Measurements from ENCODE around the gene PLCB4. TPM values are rescaled to one million over a fixed set of nuclear protein-coding genes. Genes with fewer than 3 reads are reported as not detected.

Gene PLCB4
- total RNA-seq, 2 experiments from 2014 or later = 0.06 TPM; not detected in 1

DNA sequence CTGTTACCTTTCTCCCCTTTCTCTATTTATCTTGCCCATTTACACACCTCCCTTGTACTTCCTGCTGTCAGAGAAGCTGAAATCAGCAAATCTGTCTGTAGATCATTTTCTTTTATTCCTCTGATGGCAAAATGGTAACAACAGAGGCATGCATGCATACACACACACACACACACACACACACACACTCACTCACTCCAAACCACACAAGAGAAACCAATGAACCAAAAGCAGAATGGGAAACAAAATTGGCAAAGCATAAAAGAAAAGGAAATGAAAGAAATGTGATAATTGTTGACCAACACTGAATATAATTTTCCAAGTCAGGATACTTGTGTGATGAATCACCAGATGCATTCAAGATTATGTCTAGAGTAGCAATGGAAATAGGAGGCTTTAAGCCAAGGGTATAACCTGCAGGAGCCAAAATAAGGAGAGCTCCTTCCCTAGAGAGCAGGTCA, 172.4 kb downstream of the PLCB4 start:
- ChIA-PET CTCF (no interaction called here), POLR2A (no interaction called here)
- TF ChIP-seq, protein P1, sequence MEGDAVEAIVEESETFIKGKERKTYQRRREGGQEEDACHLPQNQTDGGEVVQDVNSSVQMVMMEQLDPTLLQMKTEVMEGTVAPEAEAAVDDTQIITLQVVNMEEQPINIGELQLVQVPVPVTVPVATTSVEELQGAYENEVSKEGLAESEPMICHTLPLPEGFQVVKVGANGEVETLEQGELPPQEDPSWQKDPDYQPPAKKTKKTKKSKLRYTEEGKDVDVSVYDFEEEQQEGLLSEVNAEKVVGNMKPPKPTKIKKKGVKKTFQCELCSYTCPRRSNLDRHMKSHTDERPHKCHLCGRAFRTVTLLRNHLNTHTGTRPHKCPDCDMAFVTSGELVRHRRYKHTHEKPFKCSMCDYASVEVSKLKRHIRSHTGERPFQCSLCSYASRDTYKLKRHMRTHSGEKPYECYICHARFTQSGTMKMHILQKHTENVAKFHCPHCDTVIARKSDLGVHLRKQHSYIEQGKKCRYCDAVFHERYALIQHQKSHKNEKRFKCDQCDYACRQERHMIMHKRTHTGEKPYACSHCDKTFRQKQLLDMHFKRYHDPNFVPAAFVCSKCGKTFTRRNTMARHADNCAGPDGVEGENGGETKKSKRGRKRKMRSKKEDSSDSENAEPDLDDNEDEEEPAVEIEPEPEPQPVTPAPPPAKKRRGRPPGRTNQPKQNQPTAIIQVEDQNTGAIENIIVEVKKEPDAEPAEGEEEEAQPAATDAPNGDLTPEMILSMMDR (IDR thresholded peaks at IDR 0.05) = no peak
- no peaks in the 10 kb centered on the region for H3K36me3 Mint-ChIP-seq (ENCODE audit: low read depth)
- no peak overlapping the region for H3K27ac ChIP-seq (ENCODE audit: low read depth in 1 of 2, low read length in 2 of 2)
- no peak overlapping the region for H3K4me3 ChIP-seq (ENCODE audit: low read length)
- no peaks in the 10 kb centered on the region for H3K27me3 ChIP-seq (ENCODE audit: control insufficient read depth in 1 of 2, insufficient read depth in 2 of 2, low read length in 2 of 2)
- no peak for ATAC-seq (ENCODE audit: poor library complexity)
- H3K9me3 ChIP-seq (ENCODE audit: control insufficient read depth in 1 of 2, insufficient read depth in 1 of 2, low read length in 2 of 2) = no peaks in the 10 kb centered on the region
- no peaks in the 10 kb centered on the region for H3K9me3 Mint-ChIP-seq
- H3K36me3 ChIP-seq (ENCODE audit: insufficient read depth, low read length) = no peaks in the 10 kb centered on the region
- DNase-seq = no peak
- H3K27me3 Mint-ChIP-seq = no peaks in the 10 kb centered on the region
- no peak overlapping the region for H3K27ac Mint-ChIP-seq
- H3K4me1 Mint-ChIP-seq (ENCODE audit: low read depth) = no peaks in the 10 kb centered on the region
- H3K4me1 ChIP-seq (ENCODE audit: insufficient read depth, low read length) = no peaks in the 10 kb centered on the region
- intact Hi-C loops (cut with DNase I, micrococcal nuclease) = no loop called here
- H3K4me3 Mint-ChIP-seq = no peak overlapping the region

GRCh38 chr20:9241721-9242427, 173.0 kb downstream of the PLCB4 start:
- no peak for DNase-seq
- no peak overlapping the region for H3K4me3 ChIP-seq (ENCODE audit: low read length)
- H3K27me3 Mint-ChIP-seq = no peaks in the 10 kb centered on the region
- ATAC-seq (ENCODE audit: poor library complexity) = no peak
- no peak overlapping the region for H3K27ac ChIP-seq (ENCODE audit: low read depth in 1 of 2, low read length in 2 of 2)
- POLR2A ChIA-PET = no interaction called here
- TF ChIP-seq, protein P1 (IDR thresholded peaks at IDR 0.05) = no peak
- H3K9me3 ChIP-seq (ENCODE audit: control insufficient read depth in 1 of 2, insufficient read depth in 1 of 2, low read length in 2 of 2) = no peaks in the 10 kb centered on the region
- no peaks in the 10 kb centered on the region for H3K36me3 Mint-ChIP-seq (ENCODE audit: low read depth)
- H3K4me1 ChIP-seq (ENCODE audit: insufficient read depth, low read length) = no peaks in the 10 kb centered on the region
- H3K4me3 Mint-ChIP-seq = no peak overlapping the region
- H3K4me1 Mint-ChIP-seq (ENCODE audit: low read depth) = no peaks in the 10 kb centered on the region
- no peaks in the 10 kb centered on the region for H3K36me3 ChIP-seq (ENCODE audit: insufficient read depth, low read length)
- H3K9me3 Mint-ChIP-seq = no peaks in the 10 kb centered on the region
- H3K27me3 ChIP-seq (ENCODE audit: control insufficient read depth in 1 of 2, insufficient read depth in 2 of 2, low read length in 2 of 2) = no peaks in the 10 kb centered on the region
- intact Hi-C loops (cut with DNase I, micrococcal nuclease) = no loop called here
- CTCF ChIA-PET = no interaction called here
- no peak overlapping the region for H3K27ac Mint-ChIP-seq

- ChIA-PET POLR2A (no interaction called here), CTCF (no interaction called here)
- no peak overlapping the region for H3K27ac ChIP-seq (ENCODE audit: low read depth in 1 of 2, low read length in 2 of 2)
- H3K4me1 ChIP-seq (ENCODE audit: insufficient read depth, low read length) = no peaks in the 10 kb centered on the region
- DNase-seq = no peak
- no peak overlapping the region for H3K4me3 ChIP-seq (ENCODE audit: low read length)
- no peak overlapping the region for H3K27ac Mint-ChIP-seq
- H3K9me3 Mint-ChIP-seq = no peaks in the 10 kb centered on the region
- H3K27me3 ChIP-seq (ENCODE audit: control insufficient read depth in 1 of 2, insufficient read depth in 2 of 2, low read length in 2 of 2) = no peaks in the 10 kb centered on the region
- H3K36me3 Mint-ChIP-seq (ENCODE audit: low read depth) = no peaks in the 10 kb centered on the region
- no peaks in the 10 kb centered on the region for H3K36me3 ChIP-seq (ENCODE audit: insufficient read depth, low read length)
- ATAC-seq (ENCODE audit: poor library complexity) = no peak
- H3K4me3 Mint-ChIP-seq = no peak overlapping the region
- H3K9me3 ChIP-seq (ENCODE audit: control insufficient read depth in 1 of 2, insufficient read depth in 1 of 2, low read length in 2 of 2) = no peaks in the 10 kb centered on the region
- no peaks in the 10 kb centered on the region for H3K27me3 Mint-ChIP-seq
- TF ChIP-seq, protein P1 (IDR thresholded peaks at IDR 0.05) = no peak
- no peaks in the 10 kb centered on the region for H3K4me1 Mint-ChIP-seq (ENCODE audit: low read depth)
- intact Hi-C loops (cut with DNase I, micrococcal nuclease) = no loop called here
Measured at GRCh38 chr20:9243986-9244385, 175.1 kb downstream of the PLCB4 start.

Data from CD4-positive, alpha-beta T cell (primary cell).